ENCODE results near the gene LAMC3.

GRCh38 chr9:131067625-131068024 lies 58.7 kb downstream of the LAMC3 start:
- TF ChIP-seq EZH2 (IDR thresholded peaks at IDR 0.05; ENCODE audit: insufficient read depth, poor library complexity, severe bottlenecking) (no peak), EZH2phosphoT487 (IDR thresholded peaks at IDR 0.05; ENCODE audit: insufficient read depth, low read depth) (no peak)
